Breast epithelium (tissue), 3 donors: ENCODE results near the gene PXDC1.

Experiments used
- POLR2A ChIP-seq: fragments of 450-650 bp; IDR thresholded peaks from one replicate; pipeline ENCODE4 v1.6.1; 2016; ENCODE audit warnings: antibody characterized with exemption, mild to moderate bottlenecking, moderate library complexity
- POLR2AphosphoS5 ChIP-seq, 3 donors: sonication (generic); formaldehyde crosslinking; IDR thresholded peaks; one replicate each; pipeline ENCODE4 v1.6.1; 2017; ENCODE audit warnings: antibody characterized with exemption in 3 of 3
- TF ChIP-seq, protein P1 (sequence below), 3 donors: fragments of 450-650 bp; IDR thresholded peaks; one replicate each; pipeline ENCODE4 v1.5.1; 2016 to 2017; ENCODE audit warnings: antibody characterized with exemption in 3 of 3, mild to moderate bottlenecking in 3 of 3, moderate library complexity in 3 of 3

DNA sequence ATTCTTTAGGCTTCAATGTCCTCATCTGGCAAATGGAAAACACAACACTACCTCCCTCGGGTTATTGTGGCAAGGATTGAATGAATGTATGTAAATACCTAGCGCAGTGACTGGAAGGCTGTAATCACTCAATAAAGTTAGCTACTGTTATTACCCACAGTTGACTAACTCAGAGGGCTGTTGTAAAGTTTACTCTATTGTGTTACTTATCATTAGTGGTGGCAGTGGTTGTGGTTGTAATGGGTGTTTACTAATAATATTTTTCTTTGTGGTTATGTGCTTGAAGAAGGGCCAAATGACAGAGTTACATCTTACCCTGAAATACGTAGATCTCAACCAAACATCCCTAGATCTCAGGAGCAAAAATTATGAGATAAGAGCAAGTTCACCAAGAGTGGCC lies 42.0 kb upstream of the PXDC1 start:
- TF ChIP-seq, protein P1, sequence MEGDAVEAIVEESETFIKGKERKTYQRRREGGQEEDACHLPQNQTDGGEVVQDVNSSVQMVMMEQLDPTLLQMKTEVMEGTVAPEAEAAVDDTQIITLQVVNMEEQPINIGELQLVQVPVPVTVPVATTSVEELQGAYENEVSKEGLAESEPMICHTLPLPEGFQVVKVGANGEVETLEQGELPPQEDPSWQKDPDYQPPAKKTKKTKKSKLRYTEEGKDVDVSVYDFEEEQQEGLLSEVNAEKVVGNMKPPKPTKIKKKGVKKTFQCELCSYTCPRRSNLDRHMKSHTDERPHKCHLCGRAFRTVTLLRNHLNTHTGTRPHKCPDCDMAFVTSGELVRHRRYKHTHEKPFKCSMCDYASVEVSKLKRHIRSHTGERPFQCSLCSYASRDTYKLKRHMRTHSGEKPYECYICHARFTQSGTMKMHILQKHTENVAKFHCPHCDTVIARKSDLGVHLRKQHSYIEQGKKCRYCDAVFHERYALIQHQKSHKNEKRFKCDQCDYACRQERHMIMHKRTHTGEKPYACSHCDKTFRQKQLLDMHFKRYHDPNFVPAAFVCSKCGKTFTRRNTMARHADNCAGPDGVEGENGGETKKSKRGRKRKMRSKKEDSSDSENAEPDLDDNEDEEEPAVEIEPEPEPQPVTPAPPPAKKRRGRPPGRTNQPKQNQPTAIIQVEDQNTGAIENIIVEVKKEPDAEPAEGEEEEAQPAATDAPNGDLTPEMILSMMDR (IDR thresholded peaks at IDR 0.05), result no peak
- TF ChIP-seq POLR2A, result no peak
- TF ChIP-seq POLR2AphosphoS5 (IDR thresholded peaks at IDR 0.05), result no peak
